HepG2 (cell line): Measurements from ENCODE around the gene PHF19. TPM values are rescaled to one million over a fixed set of nuclear protein-coding genes. Genes with fewer than 3 reads are reported as not detected.

Experiments
- ATAC-seq: fragments of 200-7000 bp; cut with Tn5 transposase; 3 replicates; pipeline ENCODE4 v1.9.1; 2020; ENCODE audit warnings: mild to moderate bottlenecking, moderate library complexity
- BruUV-seq: library from RNA; stranded (reverse); fragments of 400-500 nt; replicated peaks from 2 replicates; lab custom pipeline; 2021; lab: Mats Ljungman, UMichigan
- CTCF ChIA-PET: fragments of 300-600 bp; formaldehyde crosslinking; extraction: SDS; loops from one replicate; lab custom pipeline; 2021; ENCODE audit warnings: low total read pairs, inconsistent platforms, low intra/inter-chr PET ratio; lab: Yijun Ruan, JAX
- POLR2A ChIA-PET: fragments of 350-600 bp; sonication (Branson Sonifier 250); formaldehyde crosslinking; loops from one replicate; lab custom pipeline; 2020; ENCODE audit warnings: antibody characterized with exemption, inconsistent platforms; lab: Yijun Ruan, JAX
- DNase-seq: peaks from one replicate; pipeline ENCODE4 v3.0.0-alpha.2; 2015; ENCODE audit warnings: low spot score
- FAIRE-seq: peaks from 3 replicates; lab custom pipeline; 2011; peaks lifted over from hg19 to GRCh38; lab: Jason Lieb, UNC
- H2AFZ ChIP-seq: one replicate; pipeline ENCODE4 v1.6.1; 2011; ENCODE audit warnings: low read length, inconsistent platforms
- H3K27ac ChIP-seq: fragments of 300-600 bp; 3 replicates; pipeline ENCODE4 v1.8.0; 2011; ENCODE audit warnings: mixed run types, mild to moderate bottlenecking, mixed read lengths, low read length, inconsistent platforms; ENCODE audit not compliant: insufficient read depth; ENCODE audit errors: extremely low read length
- H3K27me3 ChIP-seq, 2 experiments: fragments of 200-600 bp in 1 of 2; 2 replicates in 1 of 2; 3 replicates in 1 of 2; pipeline versions ENCODE4 v1.6.0 to v1.8.0; 2011; ENCODE audit warnings: low read length in 2 of 2, mild to moderate bottlenecking in 2 of 2, moderate library complexity in 2 of 2, inconsistent platforms in 1 of 2; ENCODE audit not compliant: insufficient read depth in 2 of 2, control insufficient read depth in 1 of 2
- H3K36me3 ChIP-seq, 2 experiments: fragments of 200-600 bp in 1 of 2; replicated peaks in 1 of 2; 2 replicates in 1 of 2; 3 replicates in 1 of 2; pipeline versions ENCODE4 v1.5.1 to v1.8.0; 2011; ENCODE audit warnings: low read length in 2 of 2, inconsistent platforms in 1 of 2; ENCODE audit not compliant: insufficient read depth in 2 of 2, control insufficient read depth in 1 of 2
- H3K4me1 ChIP-seq: 2 replicates; pipeline ENCODE4 v1.5.1; 2012; ENCODE audit warnings: low read length, inconsistent platforms; ENCODE audit not compliant: insufficient read depth
- H3K4me2 ChIP-seq: 2 replicates; pipeline ENCODE4 v1.6.0; 2011; ENCODE audit warnings: low read depth, low read length, inconsistent platforms
- H3K4me3 ChIP-seq, 3 experiments: fragments of 200-600 bp in 1 of 3; sonication (generic), shearing (Covaris generic) in 1 of 3; replicated peaks in 1 of 3; 2 replicates each; pipeline ENCODE4 v1.5.1; 2011 to 2016; ENCODE audit warnings: low read length in 3 of 3, inconsistent platforms in 2 of 3, low read depth in 2 of 3, mild to moderate bottlenecking in 2 of 3, control low read depth in 1 of 3, mixed read lengths in 1 of 3; ENCODE audit not compliant: insufficient read depth in 1 of 3
- H3K79me2 ChIP-seq: one replicate; pipeline ENCODE4 v1.6.1; 2011; ENCODE audit warnings: low read length, inconsistent platforms; ENCODE audit not compliant: insufficient read depth
- H3K9ac ChIP-seq: 2 replicates; pipeline ENCODE4 v1.6.0; 2011; ENCODE audit warnings: mild to moderate bottlenecking, low read depth, low read length, inconsistent platforms; ENCODE audit not compliant: insufficient read depth
- H3K9me3 ChIP-seq: 2 replicates; pipeline ENCODE4 v1.5.1; 2012; ENCODE audit warnings: mild to moderate bottlenecking, low read length
- H4K20me1 ChIP-seq: 2 replicates; pipeline ENCODE4 v1.6.0; 2011; ENCODE audit warnings: inconsistent platforms, mild to moderate bottlenecking, low read length, moderate library complexity; ENCODE audit not compliant: insufficient read depth
- RORA ChIP-seq: sonication (generic); formaldehyde crosslinking; IDR thresholded peaks from 2 replicates; pipeline ENCODE4 v1.5.0; 2020; ENCODE audit warnings: mild to moderate bottlenecking, missing genetic modification reagents, moderate library complexity
- SP140L ChIP-seq: sonication (generic); formaldehyde crosslinking; IDR thresholded peaks from 2 replicates; pipeline ENCODE4 v1.4.0; 2020; ENCODE audit warnings: missing genetic modification reagents, borderline replicate concordance
- TEAD3 ChIP-seq: optimal IDR thresholded peaks from 2 replicates; pipeline ENCODE3; 2016; ENCODE audit warnings: borderline replicate concordance
- ZNF274 ChIP-seq: sonication (generic); formaldehyde crosslinking; IDR thresholded peaks from 2 replicates; pipeline ENCODE4 v1.5.1; 2020; ENCODE audit warnings: mild to moderate bottlenecking, missing genetic modification reagents
- ZNF547 ChIP-seq: sonication (generic); formaldehyde crosslinking; IDR thresholded peaks from 2 replicates; pipeline ENCODE4 v1.5.1; 2020; ENCODE audit warnings: mild to moderate bottlenecking, missing genetic modification reagents
- WGBS: methylation state at CpG from one replicate; pipeline ENCODE4 v1.1.6; 2017; ENCODE audit warnings: low lambda C conversion rate; 5-methylcytosine and 5-hydroxymethylcytosine counted together
- in situ Hi-C: cut with HindIII; loops from 2 replicates; pipeline ENCODE4 v1.10.0; 2017; ENCODE audit warnings: low pct_unique_long_range_greater_than_20kb; ENCODE audit not compliant: extremely low pct_ligation_motif_present
- intact Hi-C: fragments of 100-400 bp; cut with micrococcal nuclease; formaldehyde crosslinking; loops from one replicate; pipeline ENCODE4 v1.10.0; 2022; ENCODE audit not compliant: unreplicated experiment
- polyA plus RNA-seq, 8 experiments: library from polyadenylated mRNA; depleted of rRNA in 3 of 8; stranded (reverse) in 7 of 8; unstranded in 1 of 8; fragments of >200 nt; fragmentation: Illumina TruSeq in 4 of 8; extraction: Trizol in 4 of 8; gene quantifications; 2 replicates each; pipeline versions ENCODE4 v1.2.1 to v1.2.3, GENCODE V29; 2011 to 2016; ENCODE audit warnings: low read depth in 4 of 8, missing spikeins in 1 of 8, mixed read lengths in 1 of 8; ENCODE audit not compliant: insufficient read depth in 1 of 8
- total RNA-seq, 5 experiments: library from RNA; depleted of rRNA; stranded (reverse); fragments of >200 nt; fragmentation: Illumina TruSeq; extraction: Trizol; gene quantifications; 2 replicates each; pipeline ENCODE4 v1.2.3, GENCODE V29; 2016; ENCODE audit warnings: low read depth in 1 of 5
- TF ChIP-seq, protein P1 (sequence below): IDR thresholded peaks from 2 replicates; pipeline ENCODE4 v1.6.1; 2016; ENCODE audit warnings: mild to moderate bottlenecking, missing biosample characterization, missing genetic modification reagents
- TF ChIP-seq, protein P2 (sequence below): sonication (generic); formaldehyde crosslinking; IDR thresholded peaks from 2 replicates; pipeline ENCODE4 v1.5.0; 2020; ENCODE audit warnings: mild to moderate bottlenecking, missing genetic modification reagents

Gene PHF19
- total and polyA plus RNA-seq, 2 of the 13 experiments (the other 11 are each of a cell fraction or from before 2014, with no cell fraction given) = 29.7 to 41.3 TPM

DNA sequence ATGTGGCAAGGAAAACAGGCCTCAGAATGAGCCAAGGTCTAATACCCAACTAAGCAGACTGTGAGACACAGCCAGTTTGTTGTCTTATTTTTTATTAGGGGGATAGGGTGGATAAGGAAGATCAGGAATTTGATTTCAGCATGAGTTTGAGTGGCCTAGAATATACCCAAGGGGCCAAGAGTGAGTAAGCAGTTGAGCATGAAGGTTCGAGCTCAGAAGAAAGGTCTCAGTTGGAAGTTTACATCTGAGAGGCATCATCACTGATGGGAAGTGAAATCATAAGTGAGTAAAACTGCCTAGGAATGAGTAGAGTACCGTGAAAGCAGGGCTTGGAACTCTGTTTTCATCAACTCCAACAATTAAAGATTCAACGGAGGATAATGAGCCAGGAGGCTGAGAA is 46.8 kb downstream of the PHF19 start:
- no TSS peak for BruUV-seq
- WGBS = 93% methylated on average over 3 of the region's 3 CpGs
- no peak overlapping the region for H2AFZ ChIP-seq
- CTCF ChIA-PET = no interaction called here
- H3K9me3 ChIP-seq = no peaks in the 10 kb centered on the region
- FAIRE-seq (no peak), DNase-seq (no peak), ATAC-seq (no peak)
- no peak overlapping the region for H3K4me3 ChIP-seq
- in situ Hi-C loops (no loop called here), intact Hi-C loops (loop anchor here (1.0 kb wide), 1 partner anchor 28 kb away; no protein-coding TSS in a partner anchor)
- H3K4me1 ChIP-seq = no peaks in the 10 kb centered on the region
- H3K4me2 ChIP-seq = no peak overlapping the region
- H3K36me3 ChIP-seq = peaks cover 4 to 59% of the 10 kb centered on the region in 2 experiments
- no peaks in the 10 kb centered on the region for H4K20me1 ChIP-seq
- H3K9ac ChIP-seq = no peak overlapping the region
- POLR2A ChIA-PET = no interaction called here
- no peaks in the 10 kb centered on the region for H3K27me3 ChIP-seq
- H3K27ac ChIP-seq = no peak overlapping the region
- TF ChIP-seq TEAD3 (no peak), ZNF547 (CRISPR knock-in tag) (no peak), ZNF274 (CRISPR knock-in tag) (no peak)
- TF ChIP-seq, protein P1, sequence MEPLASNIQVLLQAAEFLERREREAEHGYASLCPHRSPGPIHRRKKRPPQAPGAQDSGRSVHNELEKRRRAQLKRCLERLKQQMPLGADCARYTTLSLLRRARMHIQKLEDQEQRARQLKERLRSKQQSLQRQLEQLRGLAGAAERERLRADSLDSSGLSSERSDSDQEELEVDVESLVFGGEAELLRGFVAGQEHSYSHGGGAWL (CRISPR knock-in tag) = no peak
- H3K79me2 ChIP-seq = no peaks in the 10 kb centered on the region

DNA sequence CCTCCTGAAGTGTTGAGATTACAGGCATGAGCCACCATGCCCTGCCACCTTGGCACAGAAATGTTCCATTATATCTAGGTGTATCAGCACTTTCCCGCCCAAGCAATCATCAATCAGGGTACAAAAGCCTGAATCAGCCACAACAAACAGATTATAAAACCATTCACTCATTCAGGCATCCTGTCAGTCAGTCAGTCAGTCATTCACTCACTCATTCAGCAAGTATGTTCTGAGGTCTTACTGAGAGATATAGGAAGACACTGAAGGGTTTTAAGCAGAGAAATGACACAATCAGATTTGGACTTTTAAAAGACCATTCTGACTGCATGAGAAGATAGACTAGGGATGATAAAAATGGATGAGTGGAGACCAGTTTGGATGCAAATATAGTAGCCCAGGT is 47.3 kb downstream of the PHF19 start:
- Histone ChIP-seq H3K36me3 (peaks cover 4 to 57% of the 10 kb centered on the region in 2 experiments), H3K4me3 (no peak overlapping the region), H3K27ac (no peak overlapping the region), H3K27me3 (no peaks in the 10 kb centered on the region), H3K9ac (no peak overlapping the region), H3K9me3 (no peaks in the 10 kb centered on the region), H3K4me2 (no peak overlapping the region), H3K4me1 (no peaks in the 10 kb centered on the region), H3K79me2 (no peaks in the 10 kb centered on the region), H2AFZ (no peak overlapping the region), H4K20me1 (no peaks in the 10 kb centered on the region)
- in situ Hi-C loops = no loop called here
- DNase-seq = no peak
- BruUV-seq = no TSS peak
- CTCF ChIA-PET = no interaction called here
- no peak for FAIRE-seq
- WGBS = 92% methylated on average over 1 of the region's 1 CpG
- no peak for TF ChIP-seq ZNF547 (CRISPR knock-in tag)
- TF ChIP-seq RORA = no peak
- no peak for TF ChIP-seq SP140L (CRISPR knock-in tag)
- TF ChIP-seq, protein P2, sequence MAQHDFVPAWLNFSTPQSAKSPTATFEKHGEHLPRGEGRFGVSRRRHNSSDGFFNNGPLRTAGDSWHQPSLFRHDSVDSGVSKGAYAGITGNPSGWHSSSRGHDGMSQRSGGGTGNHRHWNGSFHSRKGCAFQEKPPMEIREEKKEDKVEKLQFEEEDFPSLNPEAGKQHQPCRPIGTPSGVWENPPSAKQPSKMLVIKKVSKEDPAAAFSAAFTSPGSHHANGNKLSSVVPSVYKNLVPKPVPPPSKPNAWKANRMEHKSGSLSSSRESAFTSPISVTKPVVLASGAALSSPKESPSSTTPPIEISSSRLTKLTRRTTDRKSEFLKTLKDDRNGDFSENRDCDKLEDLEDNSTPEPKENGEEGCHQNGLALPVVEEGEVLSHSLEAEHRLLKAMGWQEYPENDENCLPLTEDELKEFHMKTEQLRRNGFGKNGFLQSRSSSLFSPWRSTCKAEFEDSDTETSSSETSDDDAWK (CRISPR knock-in tag) = no peak
- POLR2A ChIA-PET = no interaction called here
- ATAC-seq = no peak
- intact Hi-C loops = loop anchor here (1.0 kb wide), 1 partner anchor 29 kb away; no protein-coding TSS in a partner anchor
